GM12891 (cell line): ENCODE measurements around the gene CAMK2G.

ENCODE experiments used
- DNase-seq: peaks from one replicate; pipeline ENCODE4 v3.0.0; 2011; ENCODE audit warnings: low spot score; ENCODE audit not compliant: insufficient read length
- FAIRE-seq: peaks from 2 replicates; lab custom pipeline; 2011; peaks lifted over from hg19 to GRCh38; lab: Jason Lieb, UNC
- PAX5 ChIP-seq: IDR thresholded peaks from 2 replicates; pipeline ENCODE4 v1.6.1; 2011; ENCODE audit warnings: low read length, moderate library complexity, mild to moderate bottlenecking; ENCODE audit not compliant: insufficient read depth, severe bottlenecking
- POLR2A ChIP-seq: IDR thresholded peaks from 2 replicates; pipeline ENCODE4 v1.6.1; 2011; ENCODE audit warnings: low read depth, low read length, control low read depth
- POLR2AphosphoS5 ChIP-seq: IDR thresholded peaks from 2 replicates; pipeline ENCODE4 v1.6.1; 2011; ENCODE audit warnings: low read depth, low read length, control low read depth
- POU2F2 ChIP-seq: IDR thresholded peaks from 2 replicates; pipeline ENCODE4 v1.6.1; 2011; ENCODE audit warnings: low read depth, mild to moderate bottlenecking, control low read depth, low read length, moderate library complexity
- SPI1 ChIP-seq: IDR thresholded peaks from 2 replicates; pipeline ENCODE4 v1.6.1; 2011; ENCODE audit warnings: low read depth, low read length, control low read depth
- TAF1 ChIP-seq: IDR thresholded peaks from 2 replicates; pipeline ENCODE4 v1.6.1; 2011; ENCODE audit warnings: low read depth, low read length, control low read depth

Gene CAMK2G

GRCh38 chr10:73785721-73786511, 88.4 kb downstream of the CAMK2G start:
- FAIRE-seq (peak; percentile 55), DNase-seq (no peak)
- no peak for TF ChIP-seq POLR2A
- no peak for TF ChIP-seq POU2F2
- TF ChIP-seq TAF1 = no peak
- no peak for TF ChIP-seq POLR2AphosphoS5
- no peak for TF ChIP-seq PAX5
- no peak for TF ChIP-seq SPI1

GRCh38 chr10:73785211-73785720, 89.1 kb downstream of the CAMK2G start, which contains the start of gene ZSWIM8:
ZSWIM8 (plus strand) TSS chr10:73785606; CDS start chr10:73785879, 273 bp downstream.
- FAIRE-seq = peak; percentile 98
- TF ChIP-seq POLR2AphosphoS5 = peak; percentile 53; the same call in 1 of the 2 replicates
- no peak for TF ChIP-seq PAX5
- peak; percentile 31; the same call in 1 of the 2 replicates for TF ChIP-seq POLR2A
- TF ChIP-seq TAF1 = 0 out of 2 replicates have a peak, but pooled peaks have one; percentile 36
- TF ChIP-seq SPI1 = peak; percentile 66
- TF ChIP-seq POU2F2 = peak; percentile 50; the same call in 1 of the 2 replicates
- peak; percentile 94 for DNase-seq

GRCh38 chr10:73782749-73783085, 91.6 kb downstream of the CAMK2G start:
- TF ChIP-seq SPI1 = no peak
- no peak for TF ChIP-seq POU2F2
- no peak for TF ChIP-seq TAF1
- no peak for TF ChIP-seq PAX5
- TF ChIP-seq POLR2A = no peak
- no peak for TF ChIP-seq POLR2AphosphoS5
- FAIRE-seq (no peak), DNase-seq (no peak)

GRCh38 chr10:73781879-73782748, 92.2 kb downstream of the CAMK2G start, which contains the start of gene CHCHD1:
CHCHD1 (plus strand) TSS chr10:73782048; CDS start chr10:73782076, 28 bp downstream.
- peak; percentile 91 for TF ChIP-seq POLR2AphosphoS5
- TF ChIP-seq POLR2A = peak; percentile 89
- peak; percentile 40 for TF ChIP-seq PAX5
- TF ChIP-seq TAF1 = peak; percentile 90
- no peak for TF ChIP-seq POU2F2
- FAIRE-seq (peak; percentile 95), DNase-seq (peak; percentile 81)

GRCh38 chr10:73781548-73781878, 92.8 kb downstream of the CAMK2G start:
- DNase-seq (no peak), FAIRE-seq (no peak)
- TF ChIP-seq TAF1 (no peak), PAX5 (no peak), POLR2AphosphoS5 (no peak), POU2F2 (no peak), SPI1 (no peak), POLR2A (no peak)

- FAIRE-seq (peak; percentile 59), DNase-seq (no peak)
- TF ChIP-seq TAF1 (no peak), SPI1 (no peak), POLR2AphosphoS5 (no peak), POU2F2 (no peak), POLR2A (no peak), PAX5 (no peak)
Observed at GRCh38 chr10:73780966-73781365, 93.4 kb downstream of the CAMK2G start.

GRCh38 chr10:73780301-73780700, 94.1 kb downstream of the CAMK2G start:
- FAIRE-seq = no peak
- TF ChIP-seq POU2F2 (no peak), TAF1 (no peak), POLR2A (no peak), PAX5 (no peak), SPI1 (no peak), POLR2AphosphoS5 (no peak)
- DNase-seq = no peak

GRCh38 chr10:73779539-73780197, 94.7 kb downstream of the CAMK2G start:
- TF ChIP-seq POU2F2 (no peak), PAX5 (no peak), POLR2A (no peak), POLR2AphosphoS5 (no peak), SPI1 (no peak), TAF1 (no peak)
- no peak for DNase-seq
- FAIRE-seq = no peak

GRCh38 chr10:73779018-73779417, 95.3 kb downstream of the CAMK2G start:
- TF ChIP-seq TAF1 (no peak), PAX5 (no peak), POU2F2 (no peak), POLR2AphosphoS5 (no peak), POLR2A (no peak), SPI1 (no peak)
- DNase-seq (no peak), FAIRE-seq (no peak)
